Heart left ventricle (tissue), 13 donors: ENCODE results near the gene RECK.

Source experiments
- CTCF ChIP-seq, 12 donors: fragments of 200-600 bp; sonication (generic) in 4 of 12; IDR thresholded peaks; one replicate each; pipeline versions ENCODE4 v1.5.0 to v1.8.0; 2018 to 2022; ENCODE audit warnings: antibody characterized with exemption in 12 of 12, mild to moderate bottlenecking in 5 of 12
- POLR2A ChIP-seq, 2 donors: fragments of 450-650 bp; IDR thresholded peaks; one replicate each; pipeline ENCODE4 v1.6.1; 2017; ENCODE audit warnings: antibody characterized with exemption in 2 of 2, mild to moderate bottlenecking in 2 of 2, moderate library complexity in 2 of 2
- donor health status: ischemic (EF 13 %, LVEDD 7.1; RV severe dilation, severe dysfunction).
- donor health status: DM: no; HTN: yes; CAD: no.
- donor health status: DM: no; HTN: no; CAD: no.
- donor health status: ischemic (EF 25% LVEDD 6.9; RV normal size, moderate dysfunction).
- donor health status: ischemic (EF 25% LVEDD 5.7; RV mildly dilated, moderate dysfunction).
- donor health status: ischemic (EF 35%, LVEDD 5.7; RV mildly dilated, moderate dysfunction).
- donor health status: nonischemic (EF 11% LVEDD 7.7; RV severe dilation, severe dysfunction).
- donor health status: DM: yes; HTN: yes; CAD: no.
- donor health status: PGD.
- donor health status: ischemic (EF 29% LVEDD 5.4; RV normal size, mild dysfunction).
- donor health status: nonischemic (EF 23%, LVEDD 6.1; RV moderate dilation, normal function).

DNA sequence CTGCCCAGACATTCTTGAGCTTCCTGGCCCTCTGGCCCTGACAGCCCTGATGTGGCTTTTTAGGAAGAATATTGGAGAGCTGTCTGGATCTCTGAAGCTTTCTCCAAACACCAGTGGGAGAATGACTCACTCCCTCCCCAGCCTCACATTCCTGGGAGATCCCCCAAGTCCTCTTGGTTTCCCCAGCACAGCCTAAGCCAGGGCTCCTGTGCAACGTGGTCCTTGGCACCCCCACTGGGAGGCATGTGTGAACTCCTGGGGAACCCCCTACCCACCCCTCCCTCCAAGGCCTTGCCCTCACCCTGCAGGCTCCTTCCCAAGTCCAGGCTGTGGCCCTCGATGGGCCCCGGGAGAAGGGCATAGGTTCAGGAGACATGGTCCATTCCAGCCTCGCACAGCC lies 112.5 kb downstream of the RECK start:
- TF ChIP-seq POLR2A (IDR thresholded peaks at IDR 0.05) (no peak), CTCF (IDR thresholded peaks at IDR 0.05) (no peak)
